Spleen (tissue), 11 donors: Measurements from ENCODE around the gene CRYGN. TPM values are rescaled to one million over a fixed set of nuclear protein-coding genes. Genes with fewer than 3 reads are reported as not detected.

Experiments
- DNase-seq: peaks from one replicate; pipeline ENCODE4 v3.0.0-alpha.2; 2020
- H3K27ac ChIP-seq, 8 donors: fragments of 200-600 bp; sonication (generic) in 7 of 8; 1 replicate in 4 of 8; 2 replicates in 4 of 8; pipeline versions ENCODE4 v1.5.0 to v1.8.0; 2016 to 2021; ENCODE audit warnings: inconsistent platforms in 4 of 8, mild to moderate bottlenecking in 4 of 8, moderate library complexity in 1 of 8
- H3K27me3 ChIP-seq, 7 donors: fragments of 200-600 bp; sonication (generic) in 6 of 7; replicated peaks in 1 of 7; 1 replicate in 4 of 7; 2 replicates in 3 of 7; pipeline versions ENCODE4 v1.5.0 to v1.8.0; 2016 to 2021; ENCODE audit warnings: inconsistent platforms in 3 of 7, mild to moderate bottlenecking in 1 of 7
- H3K36me3 ChIP-seq, 6 donors: fragments of 200-600 bp; sonication (generic) in 5 of 6; 1 replicate in 4 of 6; 2 replicates in 2 of 6; pipeline versions ENCODE4 v1.5.0 to v1.8.0; 2016 to 2021; ENCODE audit warnings: inconsistent platforms in 2 of 6
- H3K4me1 ChIP-seq, 6 donors: fragments of 200-600 bp; sonication (generic) in 5 of 6; 1 replicate in 3 of 6; 2 replicates in 3 of 6; pipeline versions ENCODE4 v1.5.0 to v1.8.0; 2016 to 2021; ENCODE audit warnings: inconsistent platforms in 3 of 6
- H3K4me3 ChIP-seq, 8 donors: fragments of 200-600 bp; sonication (generic) in 7 of 8; 1 replicate in 4 of 8; 2 replicates in 4 of 8; pipeline versions ENCODE4 v1.5.0 to v1.8.0; 2016 to 2021; ENCODE audit warnings: inconsistent platforms in 4 of 8, mild to moderate bottlenecking in 4 of 8, moderate library complexity in 2 of 8
- H3K9me3 ChIP-seq, 8 donors: fragments of 200-600 bp; sonication (generic) in 7 of 8; 1 replicate in 4 of 8; 2 replicates in 4 of 8; pipeline versions ENCODE4 v1.5.0 to v1.8.0; 2016 to 2021; ENCODE audit warnings: inconsistent platforms in 4 of 8
- POLR2A ChIP-seq, 3 donors: fragments of 450-650 bp; IDR thresholded peaks; one replicate each; pipeline ENCODE4 v1.5.1; 2017; ENCODE audit warnings: antibody characterized with exemption in 3 of 3, mild to moderate bottlenecking in 1 of 3
- POLR2AphosphoS5 ChIP-seq, 3 donors: sonication (generic); formaldehyde crosslinking; IDR thresholded peaks; one replicate each; pipeline ENCODE4 v1.5.1; 2017; ENCODE audit warnings: antibody characterized with exemption in 3 of 3
- WGBS, 5 donors: extraction: QIAGEN DNeasy Blood & Tissue Kit in 3 of 5; methylation state at CpG; one replicate each; pipeline versions ENCODE4 v1.1.5 to v1.1.7; 2013 to 2018; 5-methylcytosine and 5-hydroxymethylcytosine counted together
- intact Hi-C: fragments of 100-400 bp; cut with DNase I; formaldehyde crosslinking; loops from one replicate; pipeline ENCODE4 v1.15.0; 2023; ENCODE audit warnings: low total_unique reads
- polyA plus RNA-seq, 3 donors: library from polyadenylated mRNA; stranded (reverse); fragments of 200-250 nt; gene quantifications; one replicate each; pipeline ENCODE4 v1.2.1, GENCODE V29; 2013
- total RNA-seq, 7 donors: library from RNA; depleted of rRNA in 3 of 7; stranded (reverse); fragments of >200 nt in 3 of 7; fragmentation: NEBNext Ultra II Directional in 4 of 7; extraction: Animal tissue kit (Norgen Biotek cat#: 25700) in 4 of 7; gene quantifications; one replicate each; pipeline versions ENCODE4 v1.1.0 to v1.2.1, GENCODE V29; 2016 to 2021
- TF ChIP-seq, protein P1 (sequence below), 11 experiments: fragments of 200-600 bp in 7 of 11; fragments of 450-650 bp in 4 of 11; sonication (generic) in 4 of 11; IDR thresholded peaks in 8 of 11; conservative IDR thresholded peaks in 3 of 11; 1 replicate in 7 of 11; 2 replicates in 4 of 11; pipeline versions ENCODE4 v1.4.0 to v1.8.0; 2016 to 2021; ENCODE audit warnings: antibody characterized with exemption in 11 of 11, inconsistent platforms in 4 of 11, mild to moderate bottlenecking in 1 of 11
- donor health status: healthy with polysubstance abuse.
- donor health status: DM: no; HTN: no; CAD: no; lungs with moderate emphysema.
- donor health status: DM: no; HTN: no; CAD: no.
- donor health status: Bipolar disorder and iron deficiency.
- donor health status: healthy.
- donor health status: DM: no; HTN: no; CAD: no.
- donor health status: DM: yes; HTN: yes; CAD: no.

CRYGN gene
- total and polyA plus RNA-seq, 10 donors, result 0.17 to 2.5 (median 0.32) TPM; not detected in 1

DNA sequence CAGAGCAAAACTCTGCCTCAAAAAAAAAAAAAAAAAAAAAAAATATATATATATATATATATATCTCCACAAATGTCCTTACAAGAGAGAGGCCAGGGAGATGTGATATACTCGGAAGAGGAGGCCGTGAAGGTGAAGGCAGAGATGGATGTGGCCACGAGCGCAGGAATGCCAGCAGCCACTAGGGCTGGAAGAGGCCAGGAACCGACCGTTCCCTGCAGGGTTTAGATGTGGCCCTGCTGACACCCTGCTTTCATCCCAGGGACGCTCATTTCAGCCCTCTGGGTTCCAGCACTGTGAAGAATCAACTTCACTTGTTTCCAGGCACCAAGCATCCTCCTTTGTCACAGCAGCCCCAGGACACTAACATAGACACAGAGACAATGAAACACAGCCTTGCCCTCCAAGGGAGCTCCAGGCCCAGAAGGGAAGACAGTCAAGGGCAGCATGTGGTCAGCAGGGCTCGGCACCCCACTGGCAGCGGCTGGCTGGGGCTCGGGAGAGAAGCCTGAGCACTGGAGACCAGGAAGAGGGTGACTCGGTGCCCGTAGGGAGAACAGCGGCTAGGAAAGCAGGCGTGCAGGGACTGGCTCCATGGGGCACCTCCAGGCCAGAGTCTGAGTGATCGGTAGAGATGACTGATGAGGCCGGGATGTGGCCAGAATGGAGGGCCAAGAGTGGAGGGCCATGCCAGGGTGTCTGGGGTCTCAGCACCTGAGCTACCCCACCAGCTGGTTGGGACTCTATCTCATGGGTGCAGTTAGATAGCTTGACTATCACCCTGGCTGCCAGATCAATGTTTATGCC is 37.7 kb downstream of the CRYGN start:
- Histone ChIP-seq H3K36me3 (no peaks in the 10 kb centered on the region), H3K27me3 (peaks cover 0 to 5% (median 0%) of the 10 kb centered on the region in 7 donors), H3K27ac (peak overlapping the region in 4 of 8 donors; percentile 91 to 93 (median 92)), H3K4me1 (peaks cover 14 to 85% (median 58%) of the 10 kb centered on the region in 6 donors), H3K9me3 (peaks cover 0 to 6% (median 0%) of the 10 kb centered on the region in 8 donors), H3K4me3 (no peak overlapping the region)
- intact Hi-C loops, result no loop called here
- 84 to 95% (median 89%) methylated on average over 16 of the region's 16 CpGs for WGBS, 5 donors
- peak; percentile 74 for DNase-seq
- TF ChIP-seq POLR2A (IDR thresholded peaks at IDR 0.05) (no peak), POLR2AphosphoS5 (IDR thresholded peaks at IDR 0.05) (peak in 2 of 3 donors; percentile 32 to 52)
- TF ChIP-seq, protein P1, sequence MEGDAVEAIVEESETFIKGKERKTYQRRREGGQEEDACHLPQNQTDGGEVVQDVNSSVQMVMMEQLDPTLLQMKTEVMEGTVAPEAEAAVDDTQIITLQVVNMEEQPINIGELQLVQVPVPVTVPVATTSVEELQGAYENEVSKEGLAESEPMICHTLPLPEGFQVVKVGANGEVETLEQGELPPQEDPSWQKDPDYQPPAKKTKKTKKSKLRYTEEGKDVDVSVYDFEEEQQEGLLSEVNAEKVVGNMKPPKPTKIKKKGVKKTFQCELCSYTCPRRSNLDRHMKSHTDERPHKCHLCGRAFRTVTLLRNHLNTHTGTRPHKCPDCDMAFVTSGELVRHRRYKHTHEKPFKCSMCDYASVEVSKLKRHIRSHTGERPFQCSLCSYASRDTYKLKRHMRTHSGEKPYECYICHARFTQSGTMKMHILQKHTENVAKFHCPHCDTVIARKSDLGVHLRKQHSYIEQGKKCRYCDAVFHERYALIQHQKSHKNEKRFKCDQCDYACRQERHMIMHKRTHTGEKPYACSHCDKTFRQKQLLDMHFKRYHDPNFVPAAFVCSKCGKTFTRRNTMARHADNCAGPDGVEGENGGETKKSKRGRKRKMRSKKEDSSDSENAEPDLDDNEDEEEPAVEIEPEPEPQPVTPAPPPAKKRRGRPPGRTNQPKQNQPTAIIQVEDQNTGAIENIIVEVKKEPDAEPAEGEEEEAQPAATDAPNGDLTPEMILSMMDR (IDR thresholded peaks at IDR 0.05 in 8 of 11, conservative IDR thresholded peaks at IDR 0.05 in 3 of 11), result no peak

DNA sequence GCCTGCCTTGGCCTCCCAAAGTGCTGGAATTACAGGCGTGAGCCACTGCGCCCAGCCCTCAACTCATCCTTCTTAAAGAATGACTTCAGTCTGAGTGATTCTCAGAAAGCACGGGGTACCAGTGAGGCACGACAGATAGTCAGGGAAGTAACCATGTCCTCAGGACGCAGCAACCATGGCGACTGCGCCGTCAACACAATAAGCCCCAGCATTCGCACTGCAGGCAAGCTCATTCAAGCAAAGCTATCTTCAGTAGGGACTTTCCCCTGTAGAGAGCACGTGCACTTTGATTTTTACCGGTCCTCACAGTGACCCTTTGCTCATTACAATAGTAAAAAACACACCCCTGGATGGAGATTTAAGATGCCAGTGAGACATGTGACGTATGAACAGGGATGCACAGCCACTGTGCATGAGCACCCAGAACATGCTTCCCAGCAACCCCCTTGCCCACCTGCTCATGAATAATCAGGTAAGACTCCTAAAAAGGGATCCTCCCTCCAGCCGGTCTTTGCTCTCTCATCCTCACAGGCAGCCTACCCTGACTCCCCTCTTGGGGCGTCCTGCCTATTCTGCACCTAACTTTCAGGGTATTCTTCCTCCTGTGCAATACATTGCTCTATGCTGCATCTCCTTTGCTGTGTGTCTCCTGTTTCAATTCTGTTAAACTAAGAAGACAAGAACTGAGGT is 39.2 kb downstream of the CRYGN start:
- no peaks in the 10 kb centered on the region for H3K36me3 ChIP-seq
- no peak overlapping the region for H3K4me3 ChIP-seq
- peak; percentile 84 for DNase-seq
- H3K9me3 ChIP-seq, result peaks cover 0 to 8% (median 0%) of the 10 kb centered on the region in 8 donors
- H3K4me1 ChIP-seq, result peaks cover 14 to 87% (median 52%) of the 10 kb centered on the region in 6 donors
- H3K27ac ChIP-seq, result peak overlapping the region in 2 of 8 donors; percentile 12 to 48
- TF ChIP-seq, protein P1 (IDR thresholded peaks at IDR 0.05 in 8 of 11, conservative IDR thresholded peaks at IDR 0.05 in 3 of 11), result peak in 2 of 11 experiments; percentile 10 to 17
- TF ChIP-seq POLR2AphosphoS5 (IDR thresholded peaks at IDR 0.05) (no peak), POLR2A (IDR thresholded peaks at IDR 0.05) (no peak)
- H3K27me3 ChIP-seq, result no peaks in the 10 kb centered on the region
- intact Hi-C loops, result no loop called here
- WGBS, 5 donors, result 60 to 77% (median 67%) methylated on average over 14 of the region's 14 CpGs

DNA sequence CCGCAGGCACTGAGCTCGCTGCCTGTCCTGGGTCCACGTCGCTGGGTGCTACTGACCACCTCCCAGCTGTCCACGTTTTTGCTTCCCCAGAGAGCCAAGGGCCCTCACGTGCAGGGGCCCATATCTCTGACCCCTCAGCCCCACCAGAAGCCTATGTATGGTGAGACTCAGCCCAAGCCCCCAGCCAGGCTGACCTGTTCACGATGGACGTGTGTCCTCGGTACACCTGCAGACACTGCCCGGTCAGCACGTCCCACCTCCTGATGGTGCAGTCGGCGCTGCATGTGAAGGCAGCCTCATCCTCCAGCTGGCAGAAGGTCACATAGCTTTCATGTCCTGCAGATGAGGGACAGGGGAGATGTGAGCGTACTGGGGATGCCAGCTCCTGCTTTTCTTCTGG is 40.0 kb downstream of the CRYGN start:
- H3K4me3 ChIP-seq, result no peak overlapping the region
- peaks cover 14 to 83% (median 48%) of the 10 kb centered on the region in 6 donors for H3K4me1 ChIP-seq
- no peaks in the 10 kb centered on the region for H3K36me3 ChIP-seq
- DNase-seq, result peak; percentile 74
- peak overlapping the region in 5 of 8 donors; percentile 6 to 63 (median 12) for H3K27ac ChIP-seq
- intact Hi-C loops, result no loop called here
- peak in 1 of 3 donors; percentile 11 for TF ChIP-seq POLR2AphosphoS5 (IDR thresholded peaks at IDR 0.05)
- TF ChIP-seq, protein P1 (IDR thresholded peaks at IDR 0.05 in 8 of 11, conservative IDR thresholded peaks at IDR 0.05 in 3 of 11), result no peak
- peaks cover 0 to 8% (median 0%) of the 10 kb centered on the region in 8 donors for H3K9me3 ChIP-seq
- WGBS, 5 donors, result 76 to 91% (median 84%) methylated on average over 9 to 14 of the region's 14 CpGs
- no peaks in the 10 kb centered on the region for H3K27me3 ChIP-seq

DNA sequence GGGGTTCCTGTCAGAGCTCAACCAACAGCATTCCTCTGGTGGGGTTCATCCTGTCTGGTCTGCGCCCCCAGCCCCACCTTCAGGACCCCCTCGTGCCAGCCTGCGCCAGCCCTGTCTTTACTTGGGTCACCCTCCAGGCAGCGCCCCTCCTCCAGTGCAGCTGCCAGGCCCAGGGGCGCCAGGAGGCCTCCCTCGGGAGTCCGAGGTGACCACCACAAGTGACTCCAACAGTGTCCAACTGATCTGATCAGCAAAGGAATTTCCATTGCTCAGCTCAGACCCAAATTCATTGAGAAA is 40.7 kb downstream of the CRYGN start:
- WGBS, 5 donors, result 82 to 93% (median 90%) methylated on average over 7 of the region's 7 CpGs
- no peak overlapping the region for H3K4me3 ChIP-seq
- peak; percentile 36 for DNase-seq
- peaks cover 8 to 83% (median 42%) of the 10 kb centered on the region in 6 donors for H3K4me1 ChIP-seq
- no peaks in the 10 kb centered on the region for H3K27me3 ChIP-seq
- H3K36me3 ChIP-seq, result peaks cover 0 to 2% (median 0%) of the 10 kb centered on the region in 6 donors
- peaks cover 0 to 8% (median 0%) of the 10 kb centered on the region in 8 donors for H3K9me3 ChIP-seq
- peak overlapping the region in 5 of 8 donors; percentile 9 to 63 (median 27) for H3K27ac ChIP-seq
- TF ChIP-seq, protein P1 (IDR thresholded peaks at IDR 0.05 in 8 of 11, conservative IDR thresholded peaks at IDR 0.05 in 3 of 11), result no peak
- no peak for TF ChIP-seq POLR2A (IDR thresholded peaks at IDR 0.05)
- no peak for TF ChIP-seq POLR2AphosphoS5 (IDR thresholded peaks at IDR 0.05)
- intact Hi-C loops, result no loop called here
